Progenitor cell of endocrine pancreas (in vitro differentiated cells): ENCODE data around the gene SUPT6H. TPM values are rescaled to one million over a fixed set of nuclear protein-coding genes. Genes with fewer than 3 reads are reported as not detected.

Source experiments
- DNase-seq: peaks from one replicate; pipeline ENCODE4 v3.0.0; 2021; ENCODE audit warnings: low spot score; ENCODE audit not compliant: unreplicated experiment
- H3K27ac Mint-ChIP-seq: 2 replicates; pipeline ENCODE4 v1.8.0; 2021; ENCODE audit warnings: mild to moderate bottlenecking, moderate library complexity, mixed read lengths
- H3K27me3 Mint-ChIP-seq: 2 replicates; pipeline ENCODE4 v1.8.0; 2021; ENCODE audit warnings: mixed read lengths
- H3K36me3 Mint-ChIP-seq: 2 replicates; pipeline ENCODE4 v1.8.0; 2022; ENCODE audit warnings: mixed read lengths; ENCODE audit not compliant: insufficient read depth
- H3K4me1 Mint-ChIP-seq: 2 replicates; pipeline ENCODE4 v1.8.0; 2021; ENCODE audit warnings: low read depth, mixed read lengths
- H3K4me3 Mint-ChIP-seq: 2 replicates; pipeline ENCODE4 v1.8.0; 2021; ENCODE audit warnings: low read depth, mild to moderate bottlenecking, moderate library complexity, mixed read lengths
- H3K9me3 Mint-ChIP-seq: 2 replicates; pipeline ENCODE4 v1.8.0; 2021; ENCODE audit warnings: low read depth, mixed read lengths
- CTCF ChIP-seq: fragments of 200-600 bp; sonication (generic); IDR thresholded peaks from one replicate; pipeline ENCODE4 v1.5.0; 2021; ENCODE audit warnings: antibody characterized with exemption, mild to moderate bottlenecking; ENCODE audit not compliant: unreplicated experiment
- total RNA-seq: library from RNA; stranded (reverse); gene quantifications from 2 replicates; pipeline ENCODE4 v1.2.1, GENCODE V29; 2021

The SUPT6H gene
- total RNA-seq, 1 donor from 2014 or later, result 80.0 TPM

- H3K4me1 Mint-ChIP-seq, result peaks cover 23% of the 10 kb centered on the region
- H3K27ac Mint-ChIP-seq, result no peak overlapping the region
- peaks cover 19% of the 10 kb centered on the region for H3K36me3 Mint-ChIP-seq
- TF ChIP-seq CTCF, result no peak
- no peak overlapping the region for H3K4me3 Mint-ChIP-seq
- H3K9me3 Mint-ChIP-seq, result no peaks in the 10 kb centered on the region
- no peaks in the 10 kb centered on the region for H3K27me3 Mint-ChIP-seq
- no peak for DNase-seq
These were observed 39.0 kb downstream of the SUPT6H start for GRCh38 chr17:28700830-28701492.

- Mint-ChIP-seq H3K27ac (peak overlapping the region; percentile 14), H3K4me3 (no peak overlapping the region), H3K27me3 (no peaks in the 10 kb centered on the region), H3K9me3 (no peaks in the 10 kb centered on the region), H3K36me3 (peaks cover 20% of the 10 kb centered on the region), H3K4me1 (peaks cover 20% of the 10 kb centered on the region)
- DNase-seq, result no peak
- no peak for TF ChIP-seq CTCF
These were observed 40.2 kb downstream of the SUPT6H start for GRCh38 chr17:28702026-28702751.

- Mint-ChIP-seq H3K4me3 (no peak overlapping the region), H3K36me3 (peaks cover 20% of the 10 kb centered on the region), H3K27ac (no peak overlapping the region), H3K27me3 (no peaks in the 10 kb centered on the region), H3K9me3 (no peaks in the 10 kb centered on the region), H3K4me1 (peaks cover 16% of the 10 kb centered on the region)
- TF ChIP-seq CTCF, result no peak
- no peak for DNase-seq
These were observed 40.7 kb downstream of the SUPT6H start for GRCh38 chr17:28702752-28703150.

- peaks cover 7% of the 10 kb centered on the region for H3K4me1 Mint-ChIP-seq
- no peak for TF ChIP-seq CTCF
- peak overlapping the region; percentile 73 for H3K27ac Mint-ChIP-seq
- no peaks in the 10 kb centered on the region for H3K9me3 Mint-ChIP-seq
- H3K27me3 Mint-ChIP-seq, result no peaks in the 10 kb centered on the region
- H3K36me3 Mint-ChIP-seq, result peaks cover 20% of the 10 kb centered on the region
- no peak for DNase-seq
- H3K4me3 Mint-ChIP-seq, result no peak overlapping the region
These were observed 41.7 kb downstream of the SUPT6H start for GRCh38 chr17:28703552-28704218.

GRCh38 chr17:28704219-28704858, 42.3 kb downstream of the SUPT6H start:
- Mint-ChIP-seq H3K4me3 (no peak overlapping the region), H3K9me3 (no peaks in the 10 kb centered on the region), H3K36me3 (peaks cover 20% of the 10 kb centered on the region), H3K4me1 (peaks cover 1% of the 10 kb centered on the region), H3K27me3 (no peaks in the 10 kb centered on the region), H3K27ac (peak overlapping the region; percentile 3)
- no peak for TF ChIP-seq CTCF
- no peak for DNase-seq
